Putamen (tissue), 1 donor: Measurements from ENCODE around the gene DAG1.
A peak's percentile ranks its signal among the peaks of the same experiment; 100 is the strongest.

Source experiments
- DNase-seq: peaks from one replicate; pipeline ENCODE4 v3.0.0-alpha.2; 2016; ENCODE audit warnings: low spot score

The DAG1 gene

GRCh38 chr3:49554633-49555265, 84.7 kb downstream of the DAG1 start:
- DNase-seq = peak; percentile 15

- DNase-seq = peak; percentile 56
Measured at GRCh38 chr3:49556500-49557275, 86.6 kb downstream of the DAG1 start.

- no peak for DNase-seq
Measured at GRCh38 chr3:49563040-49563578, 93.0 kb downstream of the DAG1 start.

- no peak for DNase-seq
Measured at GRCh38 chr3:49563766-49564165, 93.7 kb downstream of the DAG1 start.

GRCh38 chr3:49566312-49566711, 96.2 kb downstream of the DAG1 start:
- no peak for DNase-seq

- no peak for DNase-seq
Measured at GRCh38 chr3:49567406-49567805, 97.3 kb downstream of the DAG1 start.

GRCh38 chr3:49568965-49569364, 98.9 kb downstream of the DAG1 start:
- DNase-seq = no peak

GRCh38 chr3:49570028-49570654, 100.1 kb downstream of the DAG1 start:
- no peak for DNase-seq

GRCh38 chr3:49582177-49582576, 112.1 kb downstream of the DAG1 start:
- no peak for DNase-seq
